GM21723 (cell line): Measurements from ENCODE around the gene RHBDD3.

Experiments used
- ATAC-seq: cut with Tn5 transposase; IDR thresholded peaks from one replicate; pipeline ENCODE4 v1.9.1; 2021; ENCODE audit warnings: mild to moderate bottlenecking, moderate library complexity; ENCODE audit not compliant: unreplicated experiment

The RHBDD3 gene

GRCh38 chr22:29306835-29307595 lies 39.2 kb upstream of the RHBDD3 start:
- ATAC-seq, result no peak

GRCh38 chr22:29306175-29306834 lies 38.5 kb upstream of the RHBDD3 start, which contains the start of gene GAS2L1:
Gene GAS2L1, plus strand, starts transcription at chr22:29306650. Its CDS starts 1,456 bp downstream, at chr22:29308106.
- no peak for ATAC-seq

GRCh38 chr22:29305836-29306174 lies 38.0 kb upstream of the RHBDD3 start:
- no peak for ATAC-seq

- ATAC-seq, result no peak
These were observed 35.1 kb upstream of the RHBDD3 start for GRCh38 chr22:29302681-29303465.

- no peak for ATAC-seq
These were observed 34.6 kb upstream of the RHBDD3 start for GRCh38 chr22:29302402-29302680.

GRCh38 chr22:29301716-29302401 lies 34.1 kb upstream of the RHBDD3 start:
- ATAC-seq, result no peak

GRCh38 chr22:29300807-29301601 lies 33.2 kb upstream of the RHBDD3 start:
- ATAC-seq, result no peak

- no peak for ATAC-seq
These were observed 32.7 kb upstream of the RHBDD3 start for GRCh38 chr22:29300467-29300806.

GRCh38 chr22:29299136-29299900 lies 31.5 kb upstream of the RHBDD3 start:
- ATAC-seq, result no peak

- ATAC-seq, result no peak
These were observed 30.9 kb upstream of the RHBDD3 start for GRCh38 chr22:29298641-29299040.

- ATAC-seq, result no peak
These were observed 24.6 kb upstream of the RHBDD3 start for GRCh38 chr22:29292379-29292778.

- ATAC-seq, result no peak
These were observed 23.4 kb upstream of the RHBDD3 start for GRCh38 chr22:29291215-29291614.

GRCh38 chr22:29290061-29290460 lies 22.3 kb upstream of the RHBDD3 start:
- no peak for ATAC-seq

GRCh38 chr22:29288837-29289236 lies 21.1 kb upstream of the RHBDD3 start:
- no peak for ATAC-seq

- no peak for ATAC-seq
These were observed 16.4 kb upstream of the RHBDD3 start for GRCh38 chr22:29284196-29284595.

- ATAC-seq, result no peak
These were observed 10.1 kb upstream of the RHBDD3 start for GRCh38 chr22:29277927-29278326.

- no peak for ATAC-seq
These were observed 8.2 kb upstream of the RHBDD3 start for GRCh38 chr22:29275819-29276565.

GRCh38 chr22:29275167-29275566 lies 7.4 kb upstream of the RHBDD3 start:
- ATAC-seq, result no peak

GRCh38 chr22:29272624-29273023 lies 4.8 kb upstream of the RHBDD3 start:
- no peak for ATAC-seq
